Esophagus squamous epithelium (tissue), 4 donors: ENCODE results near the gene FOXJ3.

Source experiments
- POLR2A ChIP-seq, 4 donors: fragments of 450-650 bp; IDR thresholded peaks; one replicate each; pipeline ENCODE4 v1.6.1; 2017; ENCODE audit warnings: antibody characterized with exemption in 4 of 4, mild to moderate bottlenecking in 4 of 4, moderate library complexity in 3 of 4
- TF ChIP-seq, protein P1 (sequence below), 6 experiments: fragments of 450-650 bp in 4 of 6; fragments of 200-600 bp in 2 of 6; sonication (generic) in 2 of 6; IDR thresholded peaks; one replicate each; pipeline ENCODE4 v1.5.1; 2016 to 2019; ENCODE audit warnings: antibody characterized with exemption in 6 of 6, mild to moderate bottlenecking in 4 of 6, moderate library complexity in 4 of 6

DNA sequence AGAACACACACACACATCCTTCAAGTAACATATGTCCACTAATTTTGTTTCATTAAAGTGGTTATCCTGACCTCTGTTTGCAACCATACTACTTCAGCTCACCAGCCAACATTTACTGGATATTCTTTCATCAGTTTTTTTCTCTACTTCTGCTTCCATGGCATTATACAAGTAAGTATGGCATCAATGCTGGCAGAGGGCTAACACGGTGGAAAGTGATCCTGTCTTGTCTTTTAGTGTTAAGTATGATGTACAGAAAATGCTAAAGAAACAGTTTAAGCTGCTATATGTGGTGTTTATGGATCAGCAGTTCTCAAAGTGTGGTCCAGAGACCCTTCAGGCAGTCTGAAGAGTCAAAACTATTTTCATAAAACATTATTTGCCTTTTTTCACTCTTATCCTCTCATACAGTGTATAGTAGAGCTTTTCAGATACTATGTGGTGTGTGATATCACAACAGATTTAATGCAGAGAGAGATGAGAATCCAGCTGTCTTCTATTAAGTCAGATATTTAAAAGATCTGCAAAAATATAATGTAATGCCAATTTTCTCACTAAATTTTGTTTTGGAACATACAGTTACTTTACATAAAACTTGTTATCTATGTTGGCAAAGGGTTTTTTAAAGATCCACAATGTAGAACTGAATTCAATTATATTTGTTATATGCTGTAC is 46.6 kb downstream of the FOXJ3 start:
- TF ChIP-seq, protein P1, sequence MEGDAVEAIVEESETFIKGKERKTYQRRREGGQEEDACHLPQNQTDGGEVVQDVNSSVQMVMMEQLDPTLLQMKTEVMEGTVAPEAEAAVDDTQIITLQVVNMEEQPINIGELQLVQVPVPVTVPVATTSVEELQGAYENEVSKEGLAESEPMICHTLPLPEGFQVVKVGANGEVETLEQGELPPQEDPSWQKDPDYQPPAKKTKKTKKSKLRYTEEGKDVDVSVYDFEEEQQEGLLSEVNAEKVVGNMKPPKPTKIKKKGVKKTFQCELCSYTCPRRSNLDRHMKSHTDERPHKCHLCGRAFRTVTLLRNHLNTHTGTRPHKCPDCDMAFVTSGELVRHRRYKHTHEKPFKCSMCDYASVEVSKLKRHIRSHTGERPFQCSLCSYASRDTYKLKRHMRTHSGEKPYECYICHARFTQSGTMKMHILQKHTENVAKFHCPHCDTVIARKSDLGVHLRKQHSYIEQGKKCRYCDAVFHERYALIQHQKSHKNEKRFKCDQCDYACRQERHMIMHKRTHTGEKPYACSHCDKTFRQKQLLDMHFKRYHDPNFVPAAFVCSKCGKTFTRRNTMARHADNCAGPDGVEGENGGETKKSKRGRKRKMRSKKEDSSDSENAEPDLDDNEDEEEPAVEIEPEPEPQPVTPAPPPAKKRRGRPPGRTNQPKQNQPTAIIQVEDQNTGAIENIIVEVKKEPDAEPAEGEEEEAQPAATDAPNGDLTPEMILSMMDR (IDR thresholded peaks at IDR 0.05), result no peak
- TF ChIP-seq POLR2A (IDR thresholded peaks at IDR 0.05), result no peak
